ENCODE data around the gene MMRN2.

DNA sequence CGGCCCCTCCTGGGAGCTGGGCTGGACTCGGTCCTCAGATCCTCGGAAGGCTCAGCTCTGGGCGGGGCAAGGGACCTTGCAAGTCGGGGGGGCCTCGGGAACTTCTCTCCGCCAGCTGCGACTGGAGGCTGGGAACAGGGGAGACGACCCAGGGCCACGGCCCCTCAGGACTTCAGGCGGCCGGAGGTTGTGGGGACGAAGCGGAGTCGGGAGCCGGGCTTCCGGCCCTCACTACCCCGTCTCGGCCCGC lies 13.5 kb upstream of the MMRN2 start:
- TF ChIP-seq, protein P1, sequence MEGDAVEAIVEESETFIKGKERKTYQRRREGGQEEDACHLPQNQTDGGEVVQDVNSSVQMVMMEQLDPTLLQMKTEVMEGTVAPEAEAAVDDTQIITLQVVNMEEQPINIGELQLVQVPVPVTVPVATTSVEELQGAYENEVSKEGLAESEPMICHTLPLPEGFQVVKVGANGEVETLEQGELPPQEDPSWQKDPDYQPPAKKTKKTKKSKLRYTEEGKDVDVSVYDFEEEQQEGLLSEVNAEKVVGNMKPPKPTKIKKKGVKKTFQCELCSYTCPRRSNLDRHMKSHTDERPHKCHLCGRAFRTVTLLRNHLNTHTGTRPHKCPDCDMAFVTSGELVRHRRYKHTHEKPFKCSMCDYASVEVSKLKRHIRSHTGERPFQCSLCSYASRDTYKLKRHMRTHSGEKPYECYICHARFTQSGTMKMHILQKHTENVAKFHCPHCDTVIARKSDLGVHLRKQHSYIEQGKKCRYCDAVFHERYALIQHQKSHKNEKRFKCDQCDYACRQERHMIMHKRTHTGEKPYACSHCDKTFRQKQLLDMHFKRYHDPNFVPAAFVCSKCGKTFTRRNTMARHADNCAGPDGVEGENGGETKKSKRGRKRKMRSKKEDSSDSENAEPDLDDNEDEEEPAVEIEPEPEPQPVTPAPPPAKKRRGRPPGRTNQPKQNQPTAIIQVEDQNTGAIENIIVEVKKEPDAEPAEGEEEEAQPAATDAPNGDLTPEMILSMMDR (IDR thresholded peaks at IDR 0.05): no peak
- peak; percentile 82 to 93 for TF ChIP-seq POLR2A (IDR thresholded peaks at IDR 0.05)
